Kidney (tissue), 14 donors: ENCODE measurements around the gene KCTD8. TPM values are rescaled to one million over a fixed set of nuclear protein-coding genes. Genes with fewer than 3 reads are reported as not detected.
A peak's percentile ranks its signal among the peaks of the same experiment; 100 is the strongest.

Experiments
- DNase-seq, 5 donors: peaks; one replicate each; pipeline ENCODE4 v3.0.0-alpha.2; 2013 to 2020
- FAIRE-seq: peaks from 2 replicates; lab custom pipeline; 2012; peaks lifted over from hg19 to GRCh38; lab: Jason Lieb, UNC
- H3K27ac ChIP-seq, 2 donors: one replicate each; pipeline ENCODE4 v1.7.0; 2013; ENCODE audit warnings: low read depth in 2 of 2, low read length in 2 of 2, inconsistent platforms in 1 of 2
- H3K27me3 ChIP-seq: one replicate; pipeline ENCODE4 v1.7.1; 2013; ENCODE audit warnings: low read length, inconsistent platforms; ENCODE audit not compliant: control insufficient read depth, insufficient read depth
- H3K36me3 ChIP-seq, 3 donors: one replicate each; pipeline versions ENCODE4 v1.7.0 to v1.7.1; 2013; ENCODE audit warnings: low read length in 3 of 3, control low read depth in 1 of 3, inconsistent platforms in 1 of 3; ENCODE audit not compliant: insufficient read depth in 3 of 3, control insufficient read depth in 2 of 3
- H3K4me1 ChIP-seq, 3 donors: one replicate each; pipeline versions ENCODE4 v1.7.0 to v1.7.1; 2013; ENCODE audit warnings: low read length in 3 of 3, inconsistent platforms in 1 of 3, low read depth in 1 of 3; ENCODE audit not compliant: control insufficient read depth in 2 of 3, insufficient read depth in 2 of 3
- H3K4me3 ChIP-seq, 3 donors: one replicate each; pipeline versions ENCODE4 v1.7.0 to v1.8.1; 2013; ENCODE audit warnings: low read length in 3 of 3, control low read depth in 1 of 3, inconsistent platforms in 1 of 3
- H3K9ac ChIP-seq, 3 donors: one replicate each; pipeline versions ENCODE4 v1.7.0 to v1.7.1; 2013; ENCODE audit warnings: low read length in 3 of 3, control low read depth in 1 of 3, inconsistent platforms in 1 of 3
- H3K9me3 ChIP-seq, 3 donors: one replicate each; pipeline versions ENCODE4 v1.7.0 to v1.7.1; 2013; ENCODE audit warnings: low read length in 3 of 3, control low read depth in 1 of 3, inconsistent platforms in 1 of 3; ENCODE audit not compliant: control insufficient read depth in 2 of 3, insufficient read depth in 1 of 3
- CTCF ChIP-seq: IDR thresholded peaks from 3 replicates; pipeline ENCODE4 v1.5.1; 2012; ENCODE audit warnings: mild to moderate bottlenecking, moderate library complexity, borderline replicate concordance; ENCODE audit not compliant: insufficient read depth; ENCODE audit errors: extremely low read depth
- intact Hi-C: fragments of 100-400 bp; cut with DNase I; formaldehyde crosslinking; loops from one replicate; pipeline ENCODE4 v1.11.1; 2022
- polyA plus RNA-seq: library from polyadenylated mRNA; stranded (reverse); fragments of 350-450 nt; fragmentation: Illumina TruSeq; extraction: RNeasy Lipid Tissue Mini Kit (QIAGEN cat#74804); gene quantifications from one replicate; pipeline ENCODE4 v1.2.3, GENCODE V29; 2014; ENCODE audit warnings: low read depth, low replicate concordance; ENCODE audit not compliant: insufficient read depth
- total RNA-seq: library from RNA; stranded (reverse); fragmentation: NEBNext Ultra II Directional; extraction: Animal tissue kit (Norgen Biotek cat#: 25700); gene quantifications from one replicate; pipeline ENCODE4 v1.2.1, GENCODE V29; 2021
- donor health status: control.
- donor health status: control.
- donor health status: control.
- donor health status: control.
- donor health status: control.
- donor health status: DM: yes; HTN: yes; CAD: no.
- donor health status: Normal renal cell carcinoma (clear cell type).

Gene KCTD8
- total and polyA plus RNA-seq, 2 donors from 2014 or later: 0.62 to 1.3 TPM

DNA sequence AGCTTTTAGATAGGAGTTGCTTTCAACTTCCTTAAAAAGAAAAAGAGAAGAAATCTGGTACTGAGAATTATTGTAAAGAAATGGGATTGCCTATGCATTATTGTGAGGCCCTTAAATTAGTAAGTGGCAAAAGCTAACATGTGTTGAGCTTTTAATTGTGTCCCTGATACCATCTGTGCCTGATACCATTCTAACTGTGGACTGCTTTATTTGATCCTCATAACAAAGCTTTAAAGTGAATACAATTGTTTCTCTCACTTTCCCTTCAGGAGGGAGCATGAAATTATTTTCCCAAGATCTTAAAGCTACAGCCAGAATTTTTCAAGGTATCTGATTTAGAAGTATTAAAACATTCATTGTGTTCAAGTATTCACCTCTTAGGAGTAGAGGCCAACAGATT is 9.9 kb downstream of the KCTD8 start:
- no peaks in the 10 kb centered on the region for H3K4me1 ChIP-seq
- no peak for DNase-seq
- no peak overlapping the region for H3K9ac ChIP-seq
- no peak for FAIRE-seq
- TF ChIP-seq CTCF: no peak
- no peaks in the 10 kb centered on the region for H3K27me3 ChIP-seq
- H3K9me3 ChIP-seq: no peaks in the 10 kb centered on the region
- H3K27ac ChIP-seq: no peak overlapping the region
- intact Hi-C loops: no loop called here
- H3K4me3 ChIP-seq: no peak overlapping the region
- H3K36me3 ChIP-seq: no peaks in the 10 kb centered on the region

GRCh38 chr4:44434247-44434646 is 14.4 kb downstream of the KCTD8 start:
- no peak overlapping the region for H3K9ac ChIP-seq
- no peaks in the 10 kb centered on the region for H3K9me3 ChIP-seq
- no peaks in the 10 kb centered on the region for H3K36me3 ChIP-seq
- H3K27ac ChIP-seq: no peak overlapping the region
- DNase-seq (no peak), FAIRE-seq (no peak)
- intact Hi-C loops: no loop called here
- no peak overlapping the region for H3K4me3 ChIP-seq
- no peaks in the 10 kb centered on the region for H3K4me1 ChIP-seq
- TF ChIP-seq CTCF: no peak
- no peaks in the 10 kb centered on the region for H3K27me3 ChIP-seq

GRCh38 chr4:44425614-44426208 is 22.9 kb downstream of the KCTD8 start:
- TF ChIP-seq CTCF: peak; percentile 24

DNA sequence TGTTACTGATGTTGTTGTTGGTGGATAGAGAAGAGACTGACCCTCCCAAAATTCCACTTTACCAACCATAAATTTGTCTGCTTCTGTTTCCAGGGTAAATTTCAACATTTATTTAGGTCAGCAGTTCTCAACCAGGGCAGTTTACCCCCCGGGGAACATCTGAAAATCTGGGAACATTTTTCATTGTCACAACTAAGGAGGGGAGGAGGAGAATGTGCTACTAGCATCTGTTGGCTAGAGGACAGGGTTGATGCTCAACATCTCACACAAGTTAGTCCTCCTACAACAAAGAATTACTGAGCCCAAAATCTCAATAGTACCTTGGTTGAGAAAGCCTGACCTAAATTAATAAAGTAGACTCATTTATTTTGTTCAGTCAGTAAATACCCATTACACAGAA is 25.7 kb downstream of the KCTD8 start:
- Histone ChIP-seq H3K4me1 (no peaks in the 10 kb centered on the region), H3K9me3 (no peaks in the 10 kb centered on the region), H3K9ac (no peak overlapping the region), H3K27ac (no peak overlapping the region), H3K27me3 (no peaks in the 10 kb centered on the region), H3K4me3 (no peak overlapping the region), H3K36me3 (no peaks in the 10 kb centered on the region)
- DNase-seq (no peak), FAIRE-seq (no peak)
- TF ChIP-seq CTCF: no peak
- intact Hi-C loops: no loop called here

More at GRCh38 chr4:44425614-44426208, 22.9 kb downstream of the KCTD8 start:
- intact Hi-C loops: no loop called here
- Histone ChIP-seq H3K9ac (no peak overlapping the region), H3K27ac (no peak overlapping the region), H3K36me3 (no peaks in the 10 kb centered on the region), H3K9me3 (no peaks in the 10 kb centered on the region), H3K27me3 (no peaks in the 10 kb centered on the region), H3K4me3 (no peak overlapping the region), H3K4me1 (no peaks in the 10 kb centered on the region)
- peak in 1 of 5 donors; percentile 7 for DNase-seq
- FAIRE-seq: no peak
